OCI-LY1 (cell line): Measurements from ENCODE around the gene STAG1.
"Not testable (repeated sequence)": the region's sequence is repeated elsewhere in the genome, so short reads cannot be mapped to it uniquely, and the experiment has no call there.

Experiments
- H2AFZ ChIP-seq: fragments of 200-600 bp; sonication (generic), shearing (Covaris generic); 2 replicates; pipeline ENCODE4 v1.6.0; 2014; ENCODE audit warnings: antibody characterized with exemption, mild to moderate bottlenecking, low read length
- H3F3A ChIP-seq: fragments of 200-600 bp; sonication (generic), shearing (Covaris generic); 2 replicates; pipeline ENCODE4 v1.6.0; 2014; ENCODE audit warnings: mild to moderate bottlenecking, antibody characterized with exemption, low read length, moderate library complexity; ENCODE audit not compliant: insufficient read depth
- H3K27ac ChIP-seq: fragments of 200-600 bp; sonication (generic); 2 replicates; pipeline ENCODE4 v1.5.1; 2014; ENCODE audit warnings: low read length, mixed run types, mild to moderate bottlenecking, low read depth; ENCODE audit not compliant: poor library complexity, severe bottlenecking
- H3K27me3 ChIP-seq: fragments of 200-600 bp; sonication (generic); 2 replicates; pipeline ENCODE4 v1.6.0; 2014; ENCODE audit warnings: antibody characterized with exemption, mild to moderate bottlenecking, low read length, moderate library complexity; ENCODE audit not compliant: insufficient read depth
- H3K36me3 ChIP-seq: fragments of 200-600 bp; sonication (generic); 2 replicates; pipeline ENCODE4 v1.6.1; 2014; ENCODE audit warnings: mild to moderate bottlenecking, antibody characterized with exemption, low read length, moderate library complexity, mixed read lengths; ENCODE audit not compliant: insufficient read depth
- H3K4me1 ChIP-seq: fragments of 200-600 bp; sonication (generic); 2 replicates; pipeline ENCODE4 v1.5.1; 2014; ENCODE audit warnings: mild to moderate bottlenecking, low read length, moderate library complexity; ENCODE audit not compliant: insufficient read depth, severe bottlenecking
- H3K4me2 ChIP-seq: fragments of 200-600 bp; sonication (generic), shearing (Covaris generic); 2 replicates; pipeline ENCODE4 v1.6.1; 2014; ENCODE audit warnings: low read length
- H3K4me3 ChIP-seq: fragments of 200-600 bp; sonication (generic); 2 replicates; pipeline ENCODE4 v1.5.1; 2014; ENCODE audit warnings: low read length, low read depth, mild to moderate bottlenecking, mixed read lengths; ENCODE audit not compliant: poor library complexity, severe bottlenecking
- H3K79me2 ChIP-seq: fragments of 200-600 bp; shearing (Covaris generic); 2 replicates; pipeline ENCODE4 v1.6.1; 2016; ENCODE audit warnings: mixed run types, low read length, mixed read lengths; ENCODE audit not compliant: insufficient read depth
- H3K9ac ChIP-seq: fragments of 200-600 bp; sonication (generic), shearing (Covaris generic); 2 replicates; pipeline ENCODE4 v1.6.1; 2014; ENCODE audit warnings: mild to moderate bottlenecking, low read length, mixed read lengths
- H3K9me2 ChIP-seq: fragments of 200-600 bp; sonication (generic), shearing (Covaris generic); 2 replicates; pipeline ENCODE4 v1.6.1; 2014; ENCODE audit warnings: low read depth, mild to moderate bottlenecking, low read length, mixed read lengths
- H3K9me3 ChIP-seq: fragments of 200-600 bp; shearing (Covaris generic); 2 replicates; pipeline ENCODE4 v1.6.1; 2014; ENCODE audit warnings: low read length, mixed read lengths
- H4K20me1 ChIP-seq: fragments of 200-600 bp; sonication (generic), shearing (Covaris generic); 2 replicates; pipeline ENCODE4 v1.6.0; 2016; ENCODE audit warnings: mild to moderate bottlenecking, low read length; ENCODE audit not compliant: insufficient read depth
- EZH2 ChIP-seq: fragments of 200-600 bp; sonication (generic), shearing (Covaris generic); IDR thresholded peaks from 2 replicates; pipeline ENCODE4 v1.8.0; 2017; ENCODE audit warnings: borderline replicate concordance, mixed run types, mild to moderate bottlenecking, antibody characterized with exemption, low read length, moderate library complexity, mixed read lengths
- TF ChIP-seq, protein P1 (sequence below): fragments of 200-600 bp; sonication (generic), shearing (Covaris generic); IDR thresholded peaks from 2 replicates; pipeline ENCODE4 v1.5.1; 2017; ENCODE audit warnings: mild to moderate bottlenecking, antibody characterized with exemption, low read length, moderate library complexity, mixed read lengths

Gene STAG1

DNA sequence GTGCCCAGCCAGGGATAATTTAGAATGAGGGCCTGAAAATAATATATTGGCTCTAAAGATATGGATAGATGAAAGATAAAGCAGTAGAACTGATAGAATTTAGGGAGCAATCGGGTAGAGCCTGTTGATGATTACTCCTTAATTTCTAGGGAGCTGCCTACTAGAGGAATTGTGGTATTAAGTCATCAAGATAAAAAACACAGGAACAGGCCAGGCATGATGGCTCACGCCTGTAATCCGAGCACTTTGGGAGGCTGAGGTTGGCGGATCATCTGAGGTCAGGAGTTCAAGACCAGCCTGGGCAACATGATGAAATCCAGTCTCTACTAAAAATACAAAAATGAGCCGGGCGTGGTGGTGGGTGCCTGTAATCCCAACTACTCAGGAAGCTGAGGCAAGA is 371.6 kb downstream of the STAG1 start:
- no peaks in the 10 kb centered on the region for H3F3A ChIP-seq
- no peaks in the 10 kb centered on the region for H3K79me2 ChIP-seq
- H2AFZ ChIP-seq = no peak overlapping the region
- H3K36me3 ChIP-seq = 0 out of 2 replicates have a peak, but pooled peaks cover 5% of the 10 kb centered on the region
- TF ChIP-seq EZH2 = no peak
- TF ChIP-seq, protein P1, sequence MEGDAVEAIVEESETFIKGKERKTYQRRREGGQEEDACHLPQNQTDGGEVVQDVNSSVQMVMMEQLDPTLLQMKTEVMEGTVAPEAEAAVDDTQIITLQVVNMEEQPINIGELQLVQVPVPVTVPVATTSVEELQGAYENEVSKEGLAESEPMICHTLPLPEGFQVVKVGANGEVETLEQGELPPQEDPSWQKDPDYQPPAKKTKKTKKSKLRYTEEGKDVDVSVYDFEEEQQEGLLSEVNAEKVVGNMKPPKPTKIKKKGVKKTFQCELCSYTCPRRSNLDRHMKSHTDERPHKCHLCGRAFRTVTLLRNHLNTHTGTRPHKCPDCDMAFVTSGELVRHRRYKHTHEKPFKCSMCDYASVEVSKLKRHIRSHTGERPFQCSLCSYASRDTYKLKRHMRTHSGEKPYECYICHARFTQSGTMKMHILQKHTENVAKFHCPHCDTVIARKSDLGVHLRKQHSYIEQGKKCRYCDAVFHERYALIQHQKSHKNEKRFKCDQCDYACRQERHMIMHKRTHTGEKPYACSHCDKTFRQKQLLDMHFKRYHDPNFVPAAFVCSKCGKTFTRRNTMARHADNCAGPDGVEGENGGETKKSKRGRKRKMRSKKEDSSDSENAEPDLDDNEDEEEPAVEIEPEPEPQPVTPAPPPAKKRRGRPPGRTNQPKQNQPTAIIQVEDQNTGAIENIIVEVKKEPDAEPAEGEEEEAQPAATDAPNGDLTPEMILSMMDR = no peak
- no peaks in the 10 kb centered on the region for H3K9me3 ChIP-seq
- no peaks in the 10 kb centered on the region for H3K9me2 ChIP-seq
- no peak overlapping the region for H3K4me3 ChIP-seq
- H3K27me3 ChIP-seq = no peaks in the 10 kb centered on the region
- no peaks in the 10 kb centered on the region for H4K20me1 ChIP-seq
- H3K9ac ChIP-seq = no peak overlapping the region
- H3K27ac ChIP-seq = no peak overlapping the region
- H3K4me2 ChIP-seq = no peak overlapping the region
- H3K4me1 ChIP-seq = no peaks in the 10 kb centered on the region

DNA sequence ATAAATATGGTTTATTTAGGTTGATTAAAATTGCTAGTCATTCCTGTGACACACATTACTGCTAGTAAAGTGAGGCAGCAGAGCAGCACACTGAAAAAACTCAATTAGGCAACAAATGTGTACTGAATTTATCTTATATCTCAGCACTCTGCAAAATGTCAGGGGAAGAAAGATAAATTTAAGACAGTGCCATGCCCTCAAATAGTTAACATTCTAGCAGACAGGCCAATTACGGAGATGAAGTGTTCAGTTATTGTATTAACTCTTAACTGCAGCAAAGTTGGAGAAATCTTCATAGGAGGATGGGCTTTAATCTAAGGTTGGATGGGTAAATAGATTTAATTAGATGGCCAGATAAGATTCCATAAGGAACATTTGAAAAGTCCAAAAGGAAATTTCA is 374.2 kb downstream of the STAG1 start:
- Histone ChIP-seq H2AFZ (no peak overlapping the region), H3K9me2 (no peaks in the 10 kb centered on the region; the same call in 1 of the 2 replicates), H3K9ac (no peak overlapping the region), H3K9me3 (no peaks in the 10 kb centered on the region), H3K4me3 (no peak overlapping the region), H4K20me1 (no peaks in the 10 kb centered on the region), H3F3A (no peaks in the 10 kb centered on the region), H3K27me3 (no peaks in the 10 kb centered on the region), H3K79me2 (no peaks in the 10 kb centered on the region), H3K36me3 (peaks cover 5% of the 10 kb centered on the region; the same call in 1 of the 2 replicates), H3K27ac (no peak overlapping the region), H3K4me1 (no peaks in the 10 kb centered on the region), H3K4me2 (no peak overlapping the region)
- TF ChIP-seq, protein P1 = no peak

DNA sequence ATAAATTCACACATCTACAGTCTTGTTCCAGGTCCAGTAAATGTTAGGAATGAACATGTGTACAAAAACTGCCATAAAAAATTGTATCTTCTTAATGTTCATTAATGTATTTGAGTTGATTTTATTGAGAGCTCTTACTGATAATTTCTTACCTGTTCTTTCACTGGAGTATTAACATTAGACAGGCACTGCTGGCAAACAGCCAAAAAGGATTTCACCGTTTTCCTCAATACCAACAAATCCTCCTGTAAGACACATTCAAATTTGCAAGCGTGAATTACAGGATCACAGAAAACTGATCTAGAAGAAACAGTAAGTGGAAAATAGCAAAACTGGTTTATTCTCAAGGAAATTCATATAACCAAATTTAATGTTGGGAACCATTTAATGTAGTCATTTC is 374.7 kb downstream of the STAG1 start:
- no peak for TF ChIP-seq EZH2
- TF ChIP-seq, protein P1 = no peak
- no peak overlapping the region for H3K4me3 ChIP-seq
- H3K36me3 ChIP-seq = peaks cover 5% of the 10 kb centered on the region; the same call in 1 of the 2 replicates
- H3K79me2 ChIP-seq = no peaks in the 10 kb centered on the region
- no peak overlapping the region for H3K4me2 ChIP-seq
- no peaks in the 10 kb centered on the region for H3F3A ChIP-seq
- H3K9ac ChIP-seq = no peak overlapping the region
- no peaks in the 10 kb centered on the region for H3K4me1 ChIP-seq
- H2AFZ ChIP-seq = no peak overlapping the region
- H3K9me3 ChIP-seq = no peaks in the 10 kb centered on the region
- H3K9me2 ChIP-seq = no peaks in the 10 kb centered on the region; the same call in 1 of the 2 replicates
- no peak overlapping the region for H3K27ac ChIP-seq
- no peaks in the 10 kb centered on the region for H4K20me1 ChIP-seq
- H3K27me3 ChIP-seq = no peaks in the 10 kb centered on the region

DNA sequence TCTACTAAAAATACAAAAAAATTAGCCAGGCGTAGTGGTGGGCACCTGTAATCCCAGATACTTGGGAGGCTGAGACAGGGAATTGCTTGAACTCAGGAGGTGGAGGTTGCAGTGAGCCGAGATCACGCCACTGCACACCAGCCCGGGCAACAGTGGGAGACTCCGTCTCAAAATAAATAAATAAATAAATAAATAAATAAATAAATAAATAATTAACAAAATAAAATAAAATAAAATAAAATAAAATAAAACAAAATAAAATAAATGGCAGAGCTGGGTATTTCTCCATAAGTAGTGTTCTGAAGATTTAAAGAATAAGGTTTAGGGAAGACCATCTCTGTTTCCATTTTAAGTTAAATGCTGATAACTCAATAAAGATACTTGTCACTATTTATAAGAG is 376.4 kb downstream of the STAG1 start:
- H4K20me1 ChIP-seq, H3K9ac ChIP-seq, H3K9me2 ChIP-seq, H3K9me3 ChIP-seq, H3K27ac ChIP-seq, H3F3A ChIP-seq, H2AFZ ChIP-seq, H3K79me2 ChIP-seq, H3K4me3 ChIP-seq, H3K36me3 ChIP-seq, H3K4me1 ChIP-seq, H3K4me2 ChIP-seq, H3K27me3 ChIP-seq: not testable (repeated sequence)
